K562 (cell line): ENCODE measurements around the gene HMGA1. TPM values are rescaled to one million over a fixed set of nuclear protein-coding genes. Genes with fewer than 3 reads are reported as not detected.

Experiments used
- CHD2 ChIP-seq: IDR thresholded peaks from 2 replicates; pipeline ENCODE4 v1.6.1; 2011; ENCODE audit warnings: low read depth, low read length
- CSDE1 ChIP-seq, 2 experiments: fragments of 450-650 bp; IDR thresholded peaks; 2 replicates each; pipeline ENCODE4 v1.6.1; 2016; ENCODE audit warnings: mild to moderate bottlenecking in 1 of 2
- CTCF ChIP-seq, 3 experiments: IDR thresholded peaks in 2 of 3; conservative IDR thresholded peaks in 1 of 3; 2 replicates each; pipeline ENCODE4 v1.5.1; 2011 to 2012; ENCODE audit warnings: low read length in 3 of 3, mild to moderate bottlenecking in 3 of 3, control low read depth in 2 of 3, improper control_type of control experiment in 1 of 3, inconsistent platforms in 1 of 3, low read depth in 1 of 3, mixed read lengths in 1 of 3, moderate library complexity in 1 of 3; ENCODE audit not compliant: insufficient read depth in 2 of 3
- CTCFL ChIP-seq: IDR thresholded peaks from 2 replicates; pipeline ENCODE4 v1.6.1; 2011; ENCODE audit warnings: borderline replicate concordance, low read depth, mild to moderate bottlenecking, moderate library complexity, low read length; ENCODE audit not compliant: insufficient read depth, poor library complexity, severe bottlenecking
- ETV5 ChIP-seq: sonication (generic); formaldehyde crosslinking; IDR thresholded peaks from 2 replicates; pipeline ENCODE4 v1.4.0; 2020; ENCODE audit warnings: low read depth, mild to moderate bottlenecking, missing genetic modification reagents
- HMG20A ChIP-seq: fragments of 450-650 bp; formaldehyde crosslinking; conservative IDR thresholded peaks from 2 replicates; pipeline ENCODE4 v1.4.0; 2020; ENCODE audit warnings: mild to moderate bottlenecking, mixed read lengths
- MAZ ChIP-seq, 2 experiments: fragments of 450-650 bp in 1 of 2; sonication (generic) in 1 of 2; formaldehyde crosslinking; IDR thresholded peaks in 1 of 2; conservative IDR thresholded peaks in 1 of 2; 2 replicates each; pipeline versions ENCODE4 v1.4.0 to v1.5.0; 2020; ENCODE audit warnings: mild to moderate bottlenecking in 1 of 2, missing genetic modification reagents in 1 of 2
- NFXL1 ChIP-seq: fragments of 450-650 bp; formaldehyde crosslinking; IDR thresholded peaks from 2 replicates; pipeline ENCODE4 v1.4.0; 2021; ENCODE audit warnings: mild to moderate bottlenecking
- TCF3 ChIP-seq: sonication (generic); formaldehyde crosslinking; IDR thresholded peaks from 2 replicates; pipeline ENCODE4 v1.4.0; 2020; ENCODE audit warnings: mild to moderate bottlenecking, missing genetic modification reagents
- TEAD4 ChIP-seq, 2 experiments: sonication (generic) in 1 of 2; formaldehyde crosslinking in 1 of 2; IDR thresholded peaks; 2 replicates each; pipeline versions ENCODE4 v1.6.1 to v1.8.0; 2012 to 2022; ENCODE audit warnings: borderline replicate concordance in 1 of 2, inconsistent platforms in 1 of 2, low read length in 1 of 2, mild to moderate bottlenecking in 1 of 2, missing genetic modification reagents in 1 of 2
- ZEB2 ChIP-seq: fragments of 450-650 bp; IDR thresholded peaks from 2 replicates; pipeline ENCODE4 v1.6.1; 2016
- ZNF197 ChIP-seq: fragments of 200-800 bp; sonication (Bioruptor generic); IDR thresholded peaks from 2 replicates; pipeline ENCODE4 v1.6.1; 2016; ENCODE audit warnings: low read depth, missing genetic modification characterization, missing compliant biosample characterization
- polyA plus RNA-seq, 8 experiments: library from polyadenylated mRNA; depleted of rRNA in 4 of 8; stranded (reverse) in 5 of 8; unstranded in 3 of 8; fragments of >200 nt; fragmentation: Nextera tagmentation in 2 of 8; fragmentation: Illumina TruSeq in 1 of 8; extraction: Ambion mirVana in 2 of 8; extraction: Trizol in 1 of 8; gene quantifications; 2 replicates each; pipeline versions ENCODE4 v1.2.1 to v1.2.3, GENCODE V29; 2011 to 2014; ENCODE audit warnings: inconsistent platforms in 1 of 8, missing spikeins in 1 of 8
- total RNA-seq, 7 experiments: library from RNA; depleted of rRNA in 6 of 7; stranded (reverse); fragments of >200 nt in 6 of 7; fragmentation: Illumina TruSeq in 2 of 7; extraction: Trizol in 2 of 7; gene quantifications; 2 replicates each; pipeline versions ENCODE4 v1.2.1 to v1.2.3, GENCODE V29; 2011 to 2021; ENCODE audit warnings: low replicate concordance in 1 of 7

HMGA1 gene
- total and polyA plus RNA-seq, 9 of the 15 experiments (the other 6 are each of a cell fraction or from before 2014, with no cell fraction given) = 27.8 to 1,947 (median 594) TPM

GRCh38 chr6:34247481-34248197 is 11.0 kb downstream of the HMGA1 start (continued):
- TF ChIP-seq CTCFL (peak; percentile 72), ZNF197 (no peak), CSDE1 (IDR thresholded peaks at IDR 0.05) (no peak), ZEB2 (peak; percentile 75), CTCF (IDR thresholded peaks at IDR 0.05 in 2 of 3, conservative IDR thresholded peaks at IDR 0.05 in 1 of 3; ENCODE audit: insufficient read depth in 2 of 3, low read depth in 1 of 3, low read length in 3 of 3) (peak; percentile 22 to 48 (median 47); a peak in 3 of 6 replicates), NFXL1 (CRISPR knock-in tag) (no peak), HMG20A (no peak), ETV5 (CRISPR knock-in tag) (0 out of 2 replicates have a peak, but pooled peaks have one; percentile 16), CHD2 (peak; percentile 38; the same call in 1 of the 2 replicates), TCF3 (peak; percentile 66), TEAD4 (IDR thresholded peaks at IDR 0.05; ENCODE audit: low read length) (no peak; the same call in 1 of the 2 replicates), TEAD4 (CRISPR knock-in tag; IDR thresholded peaks at IDR 0.05; ENCODE audit: borderline replicate concordance) (0 out of 2 replicates have a peak, but pooled peaks have one; percentile 17), MAZ (CRISPR knock-in tag; conservative IDR thresholded peaks at IDR 0.05 in 1 of 2, IDR thresholded peaks at IDR 0.05 in 1 of 2) (0 out of 4 replicates have a peak, but pooled peaks of 1 of the 2 experiments have one; percentile 7)
